Thoracic aorta (tissue), 2 donors: ENCODE results near the gene CDC7. TPM values are rescaled to one million over a fixed set of nuclear protein-coding genes. Genes with fewer than 3 reads are reported as not detected.
"Not testable (repeated sequence)": the region's sequence is repeated elsewhere in the genome, so short reads cannot be mapped to it uniquely, and the experiment has no call there.

Source experiments
- ATAC-seq: fragments of 150-250 bp; one replicate; pipeline ENCODE4 v1.8.0; 2017; ENCODE audit warnings: low read depth; ENCODE audit not compliant: insufficient number of reproducible peaks, low FRiP score
- DNase-seq: peaks from one replicate; pipeline ENCODE4 v3.0.0-alpha.2; 2020; ENCODE audit warnings: low spot score
- H3K27ac ChIP-seq, 2 donors: fragments of 200-600 bp; sonication (generic); 1 replicate in 1 of 2; 2 replicates in 1 of 2; pipeline ENCODE4 v1.5.1; 2016; ENCODE audit warnings: mild to moderate bottlenecking in 2 of 2, moderate library complexity in 2 of 2
- H3K27me3 ChIP-seq: fragments of 200-600 bp; sonication (generic); replicated peaks from 2 replicates; pipeline ENCODE4 v1.6.0; 2016; ENCODE audit warnings: mild to moderate bottlenecking; ENCODE audit not compliant: insufficient read depth
- H3K36me3 ChIP-seq: fragments of 200-600 bp; sonication (generic); one replicate; pipeline ENCODE4 v1.5.1; 2016
- H3K4me1 ChIP-seq, 2 donors: fragments of 200-600 bp; sonication (generic); 1 replicate in 1 of 2; 2 replicates in 1 of 2; pipeline versions ENCODE4 v1.5.1 to v1.6.0; 2016; ENCODE audit warnings: low read depth in 2 of 2, mild to moderate bottlenecking in 1 of 2; ENCODE audit not compliant: control insufficient read depth in 1 of 2
- H3K4me3 ChIP-seq: fragments of 200-600 bp; sonication (generic); 2 replicates; pipeline ENCODE4 v1.5.1; 2016; ENCODE audit warnings: mild to moderate bottlenecking
- H3K9me3 ChIP-seq: fragments of 200-600 bp; sonication (generic); 2 replicates; pipeline ENCODE4 v1.5.1; 2016
- total RNA-seq, 2 donors: library from RNA; depleted of rRNA; stranded (reverse); fragments of >200 nt; gene quantifications; one replicate each; pipeline versions ENCODE4 v1.1.0 to v1.2.3, GENCODE V29; 2016
- TF ChIP-seq, protein P1 (sequence below): fragments of 200-600 bp; sonication (generic); IDR thresholded peaks from one replicate; pipeline ENCODE4 v1.5.1; 2019; ENCODE audit warnings: antibody characterized with exemption

The CDC7 gene
- total RNA-seq, 2 donors from 2014 or later = 0.14 to 2.1 TPM

DNA sequence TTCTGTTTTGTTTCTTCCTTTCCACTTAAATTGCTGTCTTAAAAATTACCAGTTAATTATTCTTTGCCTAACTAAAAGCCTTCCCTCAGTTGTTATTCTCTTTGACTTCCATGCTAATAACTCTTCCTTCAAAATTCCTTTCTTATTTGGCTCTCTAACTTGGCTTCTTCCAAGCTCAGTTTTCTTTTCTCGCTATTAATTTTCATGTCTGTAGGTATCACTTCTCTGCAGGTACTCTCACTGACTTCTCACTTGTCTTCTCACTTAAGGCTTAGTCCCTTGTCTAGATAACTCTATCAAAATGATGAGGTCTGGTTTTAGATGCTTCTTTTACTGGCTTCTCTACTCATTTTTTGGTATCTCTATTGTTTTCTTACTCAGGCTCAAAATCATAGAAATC is 10.1 kb downstream of the CDC7 start:
- Histone ChIP-seq H3K4me3 (no peak overlapping the region), H3K9me3 (no peaks in the 10 kb centered on the region), H3K27me3 (no peaks in the 10 kb centered on the region), H3K36me3 (no peaks in the 10 kb centered on the region), H3K27ac (no peak overlapping the region), H3K4me1 (no peaks in the 10 kb centered on the region)
- TF ChIP-seq, protein P1, sequence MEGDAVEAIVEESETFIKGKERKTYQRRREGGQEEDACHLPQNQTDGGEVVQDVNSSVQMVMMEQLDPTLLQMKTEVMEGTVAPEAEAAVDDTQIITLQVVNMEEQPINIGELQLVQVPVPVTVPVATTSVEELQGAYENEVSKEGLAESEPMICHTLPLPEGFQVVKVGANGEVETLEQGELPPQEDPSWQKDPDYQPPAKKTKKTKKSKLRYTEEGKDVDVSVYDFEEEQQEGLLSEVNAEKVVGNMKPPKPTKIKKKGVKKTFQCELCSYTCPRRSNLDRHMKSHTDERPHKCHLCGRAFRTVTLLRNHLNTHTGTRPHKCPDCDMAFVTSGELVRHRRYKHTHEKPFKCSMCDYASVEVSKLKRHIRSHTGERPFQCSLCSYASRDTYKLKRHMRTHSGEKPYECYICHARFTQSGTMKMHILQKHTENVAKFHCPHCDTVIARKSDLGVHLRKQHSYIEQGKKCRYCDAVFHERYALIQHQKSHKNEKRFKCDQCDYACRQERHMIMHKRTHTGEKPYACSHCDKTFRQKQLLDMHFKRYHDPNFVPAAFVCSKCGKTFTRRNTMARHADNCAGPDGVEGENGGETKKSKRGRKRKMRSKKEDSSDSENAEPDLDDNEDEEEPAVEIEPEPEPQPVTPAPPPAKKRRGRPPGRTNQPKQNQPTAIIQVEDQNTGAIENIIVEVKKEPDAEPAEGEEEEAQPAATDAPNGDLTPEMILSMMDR = no peak
- DNase-seq (no peak), ATAC-seq (no peak)

DNA sequence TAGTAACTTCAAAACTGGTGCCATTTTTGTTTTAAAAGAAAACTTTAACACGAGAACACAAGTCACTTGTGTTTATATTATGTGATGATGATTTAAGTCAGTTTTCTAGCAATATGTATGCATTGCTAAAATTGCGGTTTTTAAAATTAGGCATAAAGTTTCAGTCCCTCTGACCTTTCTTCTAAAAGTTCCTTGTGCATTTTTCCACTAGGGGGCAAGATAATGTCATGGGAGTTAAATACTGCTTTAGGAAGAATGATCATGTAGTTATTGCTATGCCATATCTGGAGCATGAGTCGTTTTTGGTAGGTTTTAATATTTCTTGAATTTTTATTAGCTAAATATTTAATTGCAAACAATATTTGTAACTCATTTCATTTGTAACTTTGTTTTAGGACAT is 10.7 kb downstream of the CDC7 start:
- Histone ChIP-seq H3K9me3 (no peaks in the 10 kb centered on the region), H3K27me3 (no peaks in the 10 kb centered on the region), H3K4me1 (no peaks in the 10 kb centered on the region), H3K27ac (no peak overlapping the region), H3K4me3 (no peak overlapping the region), H3K36me3 (no peaks in the 10 kb centered on the region)
- no peak for DNase-seq
- TF ChIP-seq, protein P1 = peak; percentile 55
- no peak for ATAC-seq

DNA sequence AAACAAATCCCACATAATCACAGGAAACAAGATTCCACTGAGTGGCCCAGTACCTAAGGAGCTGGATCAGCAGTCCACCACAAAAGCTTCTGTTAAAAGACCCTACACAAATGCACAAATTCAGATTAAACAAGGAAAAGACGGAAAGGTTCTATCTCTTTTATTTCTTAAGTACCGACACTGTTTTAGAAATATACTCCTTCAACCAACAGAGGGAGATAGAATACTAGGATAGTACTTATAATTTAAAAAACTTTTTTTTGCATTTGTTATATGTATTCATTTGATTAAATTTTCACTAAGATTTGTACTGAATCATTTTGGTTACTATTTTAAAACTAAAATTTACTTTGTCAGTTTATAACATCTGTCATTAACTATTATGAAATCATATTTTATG is 12.5 kb downstream of the CDC7 start:
- Histone ChIP-seq H3K27ac (no peak overlapping the region), H3K27me3 (no peaks in the 10 kb centered on the region), H3K9me3 (no peaks in the 10 kb centered on the region), H3K36me3 (no peaks in the 10 kb centered on the region), H3K4me1 (no peaks in the 10 kb centered on the region), H3K4me3 (no peak overlapping the region)
- DNase-seq (no peak), ATAC-seq (no peak)
- TF ChIP-seq, protein P1 = peak; percentile 49

DNA sequence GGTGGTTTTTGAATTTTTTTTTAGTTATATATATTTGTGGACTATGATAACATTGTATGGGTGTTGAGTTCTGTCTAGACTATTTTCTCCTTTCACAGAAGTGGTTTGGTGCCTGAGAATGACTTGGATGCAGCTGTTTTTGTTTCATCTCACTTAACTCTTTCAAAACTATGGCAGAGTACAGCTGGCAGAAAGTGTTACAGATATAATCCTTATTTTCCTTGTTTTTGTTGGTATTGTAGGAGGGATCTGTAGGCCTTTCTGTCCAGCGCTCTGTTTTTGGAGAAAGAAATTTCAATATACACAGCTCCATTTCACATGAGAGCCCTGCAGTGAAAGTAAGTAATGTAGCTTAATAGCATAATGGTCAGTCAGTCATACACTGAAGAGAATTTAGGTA is 13.1 kb downstream of the CDC7 start:
- Histone ChIP-seq H3K27ac (no peak overlapping the region), H3K9me3 (no peaks in the 10 kb centered on the region), H3K36me3 (no peaks in the 10 kb centered on the region), H3K27me3 (no peaks in the 10 kb centered on the region), H3K4me1 (no peaks in the 10 kb centered on the region), H3K4me3 (no peak overlapping the region)
- DNase-seq = no peak
- ATAC-seq = no peak
- TF ChIP-seq, protein P1 = no peak

DNA sequence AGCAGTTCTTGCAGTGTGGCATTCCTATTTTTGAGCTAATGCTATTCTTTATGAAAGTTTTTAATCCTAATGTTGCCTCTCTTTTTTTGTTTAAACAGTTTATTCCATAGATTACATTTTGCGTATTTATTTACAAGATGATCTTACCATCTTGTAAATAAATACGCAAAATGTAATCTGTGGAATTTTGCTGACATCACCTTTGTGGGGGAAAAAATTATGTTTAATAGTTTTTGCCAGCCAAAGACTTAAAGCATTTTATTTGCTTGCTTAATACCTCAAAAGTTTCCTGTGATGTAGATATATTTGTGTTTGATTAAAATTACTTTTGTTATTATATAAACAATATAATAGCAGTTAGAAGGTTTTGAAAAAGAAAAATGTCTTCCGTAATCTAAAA is 15.3 kb downstream of the CDC7 start:
- Histone ChIP-seq H3K4me3 (no peak overlapping the region), H3K9me3 (no peaks in the 10 kb centered on the region), H3K36me3 (no peaks in the 10 kb centered on the region), H3K27me3 (no peaks in the 10 kb centered on the region), H3K27ac (no peak overlapping the region), H3K4me1 (no peaks in the 10 kb centered on the region)
- DNase-seq = no peak
- no peak for ATAC-seq
- TF ChIP-seq, protein P1 = no peak

DNA sequence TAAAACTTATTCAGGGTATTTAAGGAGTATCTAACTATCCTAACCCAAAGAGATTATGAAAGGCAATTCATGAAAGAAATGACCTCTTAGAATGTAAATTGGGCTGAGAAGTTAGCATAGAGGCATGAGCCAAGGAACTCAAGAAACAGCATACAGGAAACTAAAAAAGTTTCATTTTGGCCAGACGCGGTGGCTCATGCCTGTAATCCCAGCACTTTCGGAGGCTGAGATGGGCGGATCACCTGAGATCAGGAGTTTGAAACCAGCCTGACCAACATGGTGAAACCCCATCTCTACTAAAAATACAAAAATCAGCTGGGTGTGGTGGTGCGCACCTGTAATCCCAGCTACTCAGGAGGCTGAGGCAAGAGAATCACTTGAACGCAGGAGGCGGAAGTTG is 16.0 kb downstream of the CDC7 start:
- not testable (repeated sequence) for H3K36me3 ChIP-seq, ATAC-seq, H3K27me3 ChIP-seq, H3K4me1 ChIP-seq, DNase-seq, H3K4me3 ChIP-seq, H3K9me3 ChIP-seq, H3K27ac ChIP-seq

DNA sequence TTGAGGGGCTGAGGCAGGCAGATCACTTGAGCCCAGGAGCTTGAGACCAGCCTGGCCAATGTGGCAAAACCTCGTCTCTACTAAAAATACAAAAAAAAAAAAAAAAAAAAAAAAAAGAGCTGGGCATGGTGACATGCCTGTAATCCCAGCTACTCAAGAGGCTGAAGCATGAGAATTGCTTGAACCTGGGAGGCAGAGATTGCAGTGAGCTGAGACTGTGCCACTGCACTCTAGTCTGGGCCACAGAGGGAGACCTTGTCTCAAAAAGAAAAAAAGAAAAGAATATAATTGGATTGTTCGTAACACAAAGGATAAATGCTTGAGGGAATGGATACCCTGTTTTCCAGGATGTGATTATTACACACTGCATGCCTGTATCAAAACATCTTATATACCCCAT is 18.5 kb downstream of the CDC7 start:
- not testable (repeated sequence) for H3K9me3 ChIP-seq, H3K27ac ChIP-seq, H3K4me1 ChIP-seq, H3K27me3 ChIP-seq, H3K4me3 ChIP-seq, H3K36me3 ChIP-seq, DNase-seq, ATAC-seq
